Mucosa of descending colon (tissue), 3 donors: ENCODE results near the gene LRG1. TPM values are rescaled to one million over a fixed set of nuclear protein-coding genes. Genes with fewer than 3 reads are reported as not detected.

Source experiments
- ATAC-seq: fragments of 200-7000 bp; cut with Tn5 transposase; one replicate; pipeline ENCODE4 v1.9.1; 2020; ENCODE audit warnings: mild to moderate bottlenecking, moderate library complexity
- DNase-seq, 3 donors: peaks; one replicate each; pipeline ENCODE4 v3.0.0-alpha.2; 2020
- H3K36me3 ChIP-seq: fragments of 200-600 bp; one replicate; pipeline ENCODE4 v1.8.0; 2021; ENCODE audit warnings: low read depth, mild to moderate bottlenecking
- H3K4me1 ChIP-seq: fragments of 200-600 bp; one replicate; pipeline ENCODE4 v1.8.0; 2021; ENCODE audit warnings: low read depth, mild to moderate bottlenecking
- H3K4me3 ChIP-seq: fragments of 200-600 bp; one replicate; pipeline ENCODE4 v1.8.0; 2021; ENCODE audit warnings: mild to moderate bottlenecking
- H3K9me3 ChIP-seq: fragments of 200-600 bp; one replicate; pipeline ENCODE4 v1.8.0; 2021; ENCODE audit warnings: mild to moderate bottlenecking
- CTCF ChIP-seq: fragments of 200-600 bp; IDR thresholded peaks from one replicate; pipeline ENCODE4 v1.8.0; 2022; ENCODE audit warnings: antibody characterized with exemption, mild to moderate bottlenecking
- intact Hi-C, 2 donors: fragments of 100-400 bp; cut with DNase I in 1 of 2; cut with micrococcal nuclease in 1 of 2; formaldehyde crosslinking; loops; one replicate each; pipeline versions ENCODE4 v1.11.0 to v1.11.1; 2022; cut with DNase I, micrococcal nuclease
- total RNA-seq, 3 donors: library from RNA; stranded (reverse); fragmentation: NEBNext Ultra II Directional in 2 of 3; extraction: Animal tissue kit (Norgen Biotek cat#: 25700) in 2 of 3; gene quantifications; one replicate each; pipeline versions ENCODE4 v1.2.1 to v1.2.4, GENCODE V29; 2021 to 2023
- donor health status: DM: no; HTN: no; CAD: no; lungs with moderate emphysema.
- donor health status: DM: no; HTN: no; CAD: no.
- donor health status: DM: no; HTN: yes; CAD: no.

The LRG1 gene
- total RNA-seq, 3 donors from 2014 or later: 7.9 to 25.0 (median 22.8) TPM

DNA sequence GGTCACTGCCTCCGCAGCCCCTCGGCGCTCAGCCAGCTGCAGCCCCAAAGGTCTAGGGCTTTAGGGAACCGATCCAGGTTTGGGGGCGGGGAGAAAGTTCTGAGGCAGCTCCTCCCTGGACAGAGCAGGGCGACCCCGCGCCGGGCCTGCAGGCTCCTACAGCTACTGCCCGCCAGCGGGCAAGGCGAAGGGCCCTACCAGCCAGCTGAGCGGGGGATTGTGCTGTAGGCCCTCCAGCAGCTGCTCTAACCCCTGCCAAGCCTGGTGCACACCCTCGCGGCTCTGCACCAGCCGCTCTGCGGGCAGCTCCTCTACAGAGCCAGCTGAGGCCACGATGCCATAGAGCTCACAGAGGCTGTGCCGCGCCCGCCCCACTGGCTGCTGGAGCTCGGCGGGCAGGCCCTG, 35.5 kb downstream of the LRG1 start:
- TF ChIP-seq CTCF: no peak
- DNase-seq (no peak), ATAC-seq (no peak)
- no peak overlapping the region for H3K4me3 ChIP-seq
- H3K4me1 ChIP-seq: no peaks in the 10 kb centered on the region
- H3K36me3 ChIP-seq: no peaks in the 10 kb centered on the region
- no peaks in the 10 kb centered on the region for H3K9me3 ChIP-seq
- intact Hi-C loops: no loop called here

- DNase-seq (no peak), ATAC-seq (no peak)
- no peaks in the 10 kb centered on the region for H3K9me3 ChIP-seq
- intact Hi-C loops: no loop called here
- no peaks in the 10 kb centered on the region for H3K4me1 ChIP-seq
- TF ChIP-seq CTCF: no peak
- no peak overlapping the region for H3K4me3 ChIP-seq
- no peaks in the 10 kb centered on the region for H3K36me3 ChIP-seq
These were observed 36.0 kb downstream of the LRG1 start for GRCh38 chr19:4503825-4504170.

- no peak for TF ChIP-seq CTCF
- intact Hi-C loops: no loop called here
- no peaks in the 10 kb centered on the region for H3K36me3 ChIP-seq
- H3K9me3 ChIP-seq: no peaks in the 10 kb centered on the region
- no peak overlapping the region for H3K4me3 ChIP-seq
- H3K4me1 ChIP-seq: no peaks in the 10 kb centered on the region
- ATAC-seq (no peak), DNase-seq (no peak)
These were observed 36.6 kb downstream of the LRG1 start for GRCh38 chr19:4503132-4503824.

- no peak for TF ChIP-seq CTCF
- no peaks in the 10 kb centered on the region for H3K36me3 ChIP-seq
These were observed 37.3 kb downstream of the LRG1 start for GRCh38 chr19:4502282-4503131.

DNA sequence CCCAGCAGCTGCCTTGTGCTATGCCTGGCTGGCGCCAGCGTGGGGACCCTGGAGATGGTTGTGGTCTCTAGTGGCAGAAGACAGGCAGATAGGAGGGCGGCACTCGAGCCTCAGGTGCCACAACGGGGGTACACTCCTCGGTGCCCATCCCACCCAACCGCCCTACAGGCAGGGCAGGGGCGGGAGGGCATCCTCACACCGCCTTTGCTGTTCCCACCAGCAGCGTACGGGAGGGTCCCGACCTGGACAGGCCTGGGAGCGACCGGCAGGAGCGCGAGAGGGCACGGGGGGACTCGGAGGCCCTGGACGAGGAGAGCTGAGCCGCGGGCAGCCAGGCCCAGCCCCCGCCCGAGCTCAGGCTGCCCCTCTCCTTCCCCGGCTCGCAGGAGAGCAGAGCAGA, 38.1 kb downstream of the LRG1 start:
- no peak for ATAC-seq
- TF ChIP-seq CTCF: no peak
- no peak for DNase-seq
- no peaks in the 10 kb centered on the region for H3K9me3 ChIP-seq
- intact Hi-C loops: no loop called here
- no peak overlapping the region for H3K4me3 ChIP-seq
- no peaks in the 10 kb centered on the region for H3K4me1 ChIP-seq
- no peaks in the 10 kb centered on the region for H3K36me3 ChIP-seq

More at GRCh38 chr19:4502282-4503131, 37.3 kb downstream of the LRG1 start:
- intact Hi-C loops: no loop called here
- ATAC-seq (no peak), DNase-seq (no peak)
- no peaks in the 10 kb centered on the region for H3K9me3 ChIP-seq
- H3K4me1 ChIP-seq: no peaks in the 10 kb centered on the region
- H3K4me3 ChIP-seq: no peak overlapping the region
